GM19467 (cell line): ENCODE results near the gene MBNL1.

ENCODE experiments used
- ATAC-seq: cut with Tn5 transposase; IDR thresholded peaks from one replicate; pipeline ENCODE4 v1.9.1; 2021; ENCODE audit warnings: mild to moderate bottlenecking, moderate library complexity; ENCODE audit not compliant: unreplicated experiment

The MBNL1 gene

GRCh38 chr3:152295344-152295743 lies 26.6 kb downstream of the MBNL1 start:
- ATAC-seq: no peak

- no peak for ATAC-seq
Observed at GRCh38 chr3:152295806-152296205, 27.1 kb downstream of the MBNL1 start.

GRCh38 chr3:152296382-152296781 lies 27.7 kb downstream of the MBNL1 start:
- no peak for ATAC-seq

DNA sequence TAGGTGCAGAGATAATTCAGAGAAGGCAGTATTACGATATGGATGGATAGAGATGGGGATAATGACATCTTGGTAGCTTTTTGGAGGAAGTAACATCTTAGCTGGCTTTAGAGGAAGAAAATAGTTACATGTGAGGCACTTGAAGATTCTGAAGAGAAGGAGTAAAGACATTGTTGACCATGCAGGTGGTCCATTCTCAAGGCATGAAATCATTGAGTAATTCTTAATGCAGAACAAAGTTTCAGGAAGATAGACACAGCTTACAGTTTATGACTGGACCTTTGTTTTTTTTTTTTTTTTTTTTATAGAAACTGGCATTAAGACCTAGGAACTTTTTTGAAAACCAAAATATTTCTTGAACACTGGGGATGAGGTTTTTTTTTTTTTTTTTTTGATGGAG lies 28.2 kb downstream of the MBNL1 start:
- ATAC-seq: no peak

GRCh38 chr3:152298393-152299248 lies 29.9 kb downstream of the MBNL1 start:
- ATAC-seq: no peak

DNA sequence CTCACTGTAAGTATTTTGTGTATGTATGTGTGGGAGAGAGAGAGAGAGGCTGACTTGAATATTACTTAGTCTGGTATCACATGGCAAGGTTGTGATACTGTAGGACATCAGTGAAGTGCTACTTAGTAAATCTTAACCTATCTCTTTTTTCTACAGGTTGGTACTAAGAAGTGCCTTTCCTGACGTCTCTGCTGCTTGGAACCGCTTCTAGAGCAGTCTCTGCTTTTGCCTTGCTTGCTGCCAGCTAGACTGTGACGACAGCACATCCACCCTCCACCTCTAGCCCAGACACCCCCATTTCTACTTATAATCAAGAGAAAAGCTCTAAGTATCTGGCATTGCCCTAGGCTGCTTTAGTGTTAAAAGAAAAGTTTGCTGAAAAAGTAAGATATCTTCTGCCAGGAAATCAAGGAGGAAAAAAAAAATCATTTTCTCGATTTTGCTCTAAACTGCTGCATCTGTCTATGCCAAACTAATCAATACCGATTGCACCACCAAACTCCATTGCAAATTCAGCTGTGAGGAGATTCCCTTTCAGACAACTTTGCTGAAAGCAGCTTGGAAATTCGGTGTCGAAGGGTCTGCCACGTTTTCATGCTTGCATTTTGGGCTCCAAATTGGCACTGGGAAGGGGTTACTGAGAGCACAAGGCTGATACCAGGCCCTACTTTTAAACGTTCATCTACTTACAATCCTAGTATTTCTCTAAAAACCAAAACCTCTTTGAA lies 30.7 kb downstream of the MBNL1 start:
- no peak for ATAC-seq

DNA sequence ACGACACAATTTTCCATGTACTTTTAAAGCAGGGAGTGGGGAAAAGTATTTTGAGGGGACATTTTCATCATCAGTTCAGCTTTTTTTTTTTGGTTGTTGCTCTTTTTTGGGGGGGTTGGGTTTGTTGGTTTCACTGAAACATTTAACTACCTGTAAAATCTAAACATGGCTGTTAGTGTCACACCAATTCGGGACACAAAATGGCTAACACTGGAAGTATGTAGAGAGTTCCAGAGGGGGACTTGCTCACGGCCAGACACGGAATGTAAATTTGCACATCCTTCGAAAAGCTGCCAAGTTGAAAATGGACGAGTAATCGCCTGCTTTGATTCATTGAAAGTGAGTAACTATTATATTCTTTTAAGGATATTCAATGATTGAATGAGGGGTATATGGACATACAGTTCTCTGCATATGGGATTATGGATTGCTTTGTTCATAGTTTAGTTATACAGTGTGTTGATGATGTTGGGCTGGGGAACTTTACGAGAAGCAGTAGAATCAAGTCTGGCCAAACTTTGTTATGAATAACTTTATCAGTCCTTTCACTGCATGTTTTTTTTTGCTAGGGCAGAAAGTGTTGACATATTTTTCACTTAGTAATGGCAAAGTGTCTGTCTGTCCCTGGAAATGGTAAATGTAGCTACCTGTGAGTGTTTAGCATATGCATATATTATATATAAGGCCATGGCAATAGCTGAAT lies 31.5 kb downstream of the MBNL1 start:
- no peak for ATAC-seq

DNA sequence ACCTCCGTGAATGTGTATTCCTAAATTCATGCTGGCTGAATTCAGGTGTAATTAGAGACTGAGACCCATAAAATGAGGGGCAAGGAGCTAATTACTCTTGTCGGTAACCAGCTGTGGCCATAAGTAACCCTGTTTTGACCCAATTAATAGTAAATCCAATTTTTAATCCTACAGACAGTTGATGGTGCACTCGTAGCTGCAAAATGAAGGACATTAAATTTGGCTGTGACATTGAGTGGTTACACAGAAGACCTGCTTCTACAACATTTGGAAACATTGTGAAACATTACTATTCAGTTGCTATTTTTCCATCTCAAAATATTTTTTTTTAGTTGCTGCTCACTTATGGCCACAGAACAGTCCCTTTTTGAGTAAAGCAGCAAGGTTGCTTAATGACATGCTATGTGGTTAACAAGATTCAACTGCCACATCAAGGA lies 33.0 kb downstream of the MBNL1 start:
- ATAC-seq: no peak

GRCh38 chr3:152302521-152303021 lies 33.8 kb downstream of the MBNL1 start:
- ATAC-seq: peak; percentile 49

GRCh38 chr3:152304160-152304559 lies 35.4 kb downstream of the MBNL1 start:
- no peak for ATAC-seq

GRCh38 chr3:152305075-152305474 lies 36.3 kb downstream of the MBNL1 start:
- ATAC-seq: no peak

GRCh38 chr3:152307829-152308474 lies 39.2 kb downstream of the MBNL1 start:
- no peak for ATAC-seq

DNA sequence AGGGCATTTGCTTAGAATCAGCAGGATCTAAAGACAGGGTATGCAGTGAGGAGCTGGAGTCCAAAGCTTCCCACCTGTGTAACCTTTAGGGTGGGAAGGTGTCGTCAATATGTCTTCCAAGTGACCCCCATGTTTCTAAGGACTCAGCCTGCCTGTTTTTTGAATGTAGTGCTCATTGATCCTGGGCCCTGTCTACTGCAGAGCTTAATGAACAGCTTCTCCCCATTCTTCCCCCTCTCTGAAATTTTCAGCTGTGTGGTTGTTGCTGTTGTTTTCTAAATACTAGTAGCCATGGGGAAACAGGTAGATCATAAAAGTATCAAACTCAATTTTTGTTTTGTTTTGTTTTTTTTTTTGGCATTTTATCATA lies 39.7 kb downstream of the MBNL1 start:
- no peak for ATAC-seq

DNA sequence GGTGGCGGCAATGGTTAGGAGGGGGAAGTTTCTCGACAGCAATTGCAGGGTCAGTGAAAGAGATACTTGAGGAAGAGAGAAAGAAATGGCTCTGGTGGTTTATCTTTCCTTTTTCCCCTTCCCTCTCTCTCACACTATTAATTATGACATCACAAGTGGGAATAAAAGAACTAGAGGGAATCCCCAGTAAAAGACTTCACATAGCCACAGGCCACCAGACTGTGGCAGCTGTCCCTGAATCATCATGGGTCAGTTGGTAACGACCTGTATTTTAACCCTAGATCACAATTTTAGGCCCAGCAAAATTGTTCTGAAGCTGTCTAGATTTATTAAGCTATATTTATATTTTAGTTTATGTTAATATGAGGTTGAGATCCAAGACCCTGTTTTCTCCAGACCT lies 40.3 kb downstream of the MBNL1 start:
- no peak for ATAC-seq

- ATAC-seq: no peak
Observed at GRCh38 chr3:152309535-152310307, 41.0 kb downstream of the MBNL1 start.

DNA sequence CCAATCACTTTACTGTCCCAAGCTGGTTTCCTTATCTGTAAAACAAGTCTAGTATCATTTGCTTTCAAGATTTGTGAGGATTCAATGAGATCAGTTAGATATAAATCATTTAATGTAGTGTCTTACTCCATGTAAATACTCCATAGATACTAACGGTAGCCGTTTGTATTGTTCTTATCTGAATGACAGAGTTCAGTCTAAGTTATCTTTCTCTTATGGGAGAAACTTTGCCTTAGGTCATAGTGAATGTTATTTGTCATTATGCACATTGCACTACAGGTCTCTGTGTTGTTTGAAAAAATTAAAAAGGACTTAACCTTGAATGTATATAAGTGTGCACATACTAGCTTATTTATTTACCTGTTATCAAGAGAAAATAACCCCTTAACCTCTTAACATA lies 44.7 kb downstream of the MBNL1 start:
- ATAC-seq: no peak

DNA sequence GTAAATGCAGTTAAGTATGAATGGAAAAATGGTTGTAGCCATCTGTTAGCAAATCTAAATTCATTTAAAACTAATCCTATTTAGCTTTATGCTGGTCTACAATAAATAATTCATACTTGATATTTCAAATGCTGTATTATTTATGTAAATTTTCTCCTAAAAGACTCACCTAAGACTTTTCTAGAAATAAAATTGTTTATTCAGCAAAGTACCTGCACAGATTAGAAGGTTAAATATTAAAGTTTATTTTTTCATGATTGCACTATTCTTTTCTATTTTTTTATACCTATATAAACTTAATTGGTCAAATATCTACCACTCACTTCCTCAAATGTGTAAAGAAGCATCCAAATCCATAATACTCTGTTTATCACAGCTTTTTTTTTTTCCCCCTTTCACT lies 45.2 kb downstream of the MBNL1 start:
- no peak for ATAC-seq

DNA sequence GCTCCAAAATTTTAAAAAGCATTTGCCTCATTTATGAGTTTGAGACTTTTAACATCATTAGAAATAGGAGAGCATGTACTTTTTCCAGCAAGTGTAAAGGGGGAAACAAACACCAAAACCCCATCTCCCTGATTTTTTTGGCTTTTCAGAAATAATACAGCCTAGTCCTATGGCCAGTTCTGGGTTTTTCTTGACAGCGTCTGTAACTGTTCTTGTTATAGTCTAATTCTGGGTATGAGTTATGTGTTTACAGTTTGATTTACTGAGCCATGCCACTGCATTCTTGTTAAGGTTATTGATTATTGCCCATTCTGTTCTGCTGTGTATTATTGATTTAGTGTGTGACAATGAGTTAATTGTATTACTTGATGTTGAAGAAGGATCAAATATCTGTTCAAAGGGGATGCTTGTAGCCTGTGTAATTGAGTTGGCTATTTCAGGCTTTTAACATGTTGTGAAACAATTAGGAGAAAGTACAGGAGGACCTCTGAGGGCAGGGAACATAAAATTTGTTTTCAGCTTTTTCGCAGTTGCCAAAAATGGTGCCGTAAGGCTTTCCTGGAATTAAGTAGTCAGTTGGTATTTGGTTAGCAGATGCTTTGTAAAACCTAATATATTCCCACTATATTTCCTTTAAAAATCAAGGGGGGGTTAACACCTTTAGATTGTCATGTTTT lies 46.1 kb downstream of the MBNL1 start:
- ATAC-seq: no peak

- ATAC-seq: no peak
Observed at GRCh38 chr3:152315623-152316022, 46.9 kb downstream of the MBNL1 start.

DNA sequence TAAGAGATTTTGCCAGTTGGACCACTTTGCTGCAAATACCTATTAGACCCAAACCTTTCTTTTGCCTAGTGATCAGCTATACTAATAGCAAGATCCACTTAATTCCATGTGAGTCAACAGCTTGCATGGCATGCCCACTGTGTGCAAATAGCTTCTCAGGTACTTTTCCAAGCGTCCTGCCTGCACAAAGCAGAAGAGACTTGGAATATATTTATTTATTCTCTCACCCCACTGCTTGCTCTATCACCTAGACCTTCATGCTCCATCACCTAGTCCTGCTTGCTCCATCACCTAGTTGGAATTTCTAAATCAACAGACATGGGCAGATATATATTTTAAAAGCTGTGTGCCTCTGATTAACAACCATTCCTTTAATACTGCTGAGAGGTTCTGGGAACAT lies 47.6 kb downstream of the MBNL1 start:
- ATAC-seq: no peak
